HG02884 (cell line): ENCODE results near the gene TRIP10.
"Not testable (repeated sequence)": the region's sequence is repeated elsewhere in the genome, so short reads cannot be mapped to it uniquely, and the experiment has no call there.

ENCODE experiments used
- ATAC-seq: cut with Tn5 transposase; IDR thresholded peaks from one replicate; pipeline ENCODE4 v1.9.1; 2021; ENCODE audit warnings: mild to moderate bottlenecking, moderate library complexity; ENCODE audit not compliant: unreplicated experiment

The TRIP10 gene

GRCh38 chr19:6765738-6766356, 26.4 kb downstream of the TRIP10 start:
- no peak for ATAC-seq

DNA sequence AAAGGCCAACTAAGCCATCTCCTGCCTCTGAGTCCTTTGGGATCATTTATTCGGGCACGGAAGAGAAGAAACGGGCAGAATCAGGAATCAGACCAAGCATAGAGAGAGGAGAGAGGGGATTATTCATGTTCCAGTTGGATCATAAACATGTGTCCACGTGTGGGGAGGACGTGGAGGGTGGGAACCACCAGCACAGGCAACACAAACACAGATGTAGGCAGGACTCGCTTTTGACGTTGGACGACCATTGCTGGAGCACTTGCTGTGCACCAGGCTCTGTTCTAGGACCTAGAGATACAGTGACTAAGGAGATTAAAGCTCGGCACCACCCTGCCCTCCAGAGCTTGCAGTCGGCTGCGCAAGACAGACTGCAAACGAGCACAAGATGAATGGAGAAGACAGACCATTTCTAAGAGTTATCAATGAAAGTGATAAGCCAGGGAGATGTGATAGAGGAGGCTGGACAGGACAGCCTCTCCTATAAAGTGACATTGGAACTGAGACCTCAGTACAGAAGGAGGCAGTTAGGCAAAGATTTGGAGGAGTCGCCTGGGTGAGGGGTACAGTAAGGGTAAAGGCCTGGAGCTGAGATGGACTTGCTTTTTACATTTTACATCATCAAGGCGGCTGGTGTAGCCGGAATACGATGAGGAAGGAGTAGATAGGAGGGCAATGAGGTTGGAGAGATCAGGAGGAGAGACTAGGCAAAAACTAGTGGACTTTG, 27.0 kb downstream of the TRIP10 start:
- ATAC-seq = no peak

GRCh38 chr19:6767081-6767356, 27.5 kb downstream of the TRIP10 start:
- ATAC-seq = peak; percentile 22

GRCh38 chr19:6767357-6768235, 28.1 kb downstream of the TRIP10 start, which contains the start of gene SH2D3A:
Gene SH2D3A (minus strand): TSS chr19:6767435. CDS start chr19:6763748, 3,687 bp downstream.
- ATAC-seq = peak; percentile 51

GRCh38 chr19:6768236-6768785, 28.8 kb downstream of the TRIP10 start:
- ATAC-seq = no peak

- ATAC-seq = no peak
These were observed 29.6 kb downstream of the TRIP10 start for GRCh38 chr19:6769006-6769619.

DNA sequence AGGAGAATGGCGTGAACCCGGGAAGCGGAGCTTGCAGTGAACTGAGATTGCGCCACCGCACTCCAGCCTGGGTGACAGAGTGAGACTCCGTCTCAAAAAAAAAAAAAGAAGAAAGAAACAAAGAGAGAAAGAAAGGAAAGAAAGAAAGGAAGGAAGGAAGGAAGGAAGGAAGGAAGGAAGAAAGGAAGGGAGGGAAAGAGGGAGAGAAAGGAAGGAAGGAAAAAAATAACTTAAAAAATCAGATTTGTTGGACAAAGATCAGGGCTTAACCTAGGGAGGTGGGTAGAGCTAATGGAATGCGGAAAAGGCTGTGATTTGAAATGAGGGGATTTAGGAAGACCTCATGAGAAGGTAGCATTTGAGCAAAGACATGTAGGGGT, 32.2 kb downstream of the TRIP10 start:
- ATAC-seq = not testable (repeated sequence)

- ATAC-seq = no peak
These were observed 32.8 kb downstream of the TRIP10 start, which contains the start of gene VAV1 for GRCh38 chr19:6772028-6772865. Gene VAV1 (plus strand): TSS chr19:6772708. CDS start chr19:6772808, 100 bp downstream.

DNA sequence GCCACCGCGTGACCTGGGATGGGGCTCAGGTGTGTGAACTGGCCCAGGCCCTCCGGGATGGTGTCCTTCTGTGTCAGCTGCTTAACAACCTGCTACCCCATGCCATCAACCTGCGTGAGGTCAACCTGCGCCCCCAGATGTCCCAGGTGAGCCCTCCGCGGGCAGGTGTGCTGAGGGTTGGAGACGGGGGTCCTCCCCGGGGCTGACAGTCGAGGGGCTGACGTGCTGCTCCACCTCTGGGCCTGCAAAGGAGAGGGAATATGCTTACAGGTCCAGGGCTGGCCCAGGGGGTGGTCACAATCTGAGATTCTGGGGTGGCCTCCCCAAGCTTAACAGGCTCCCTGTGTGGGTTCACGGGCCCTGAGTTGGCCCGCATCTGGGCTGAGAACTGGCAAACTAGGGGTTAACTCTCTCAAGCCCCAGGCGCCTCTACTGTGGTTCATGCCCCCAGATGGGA, 33.4 kb downstream of the TRIP10 start:
- ATAC-seq = no peak

DNA sequence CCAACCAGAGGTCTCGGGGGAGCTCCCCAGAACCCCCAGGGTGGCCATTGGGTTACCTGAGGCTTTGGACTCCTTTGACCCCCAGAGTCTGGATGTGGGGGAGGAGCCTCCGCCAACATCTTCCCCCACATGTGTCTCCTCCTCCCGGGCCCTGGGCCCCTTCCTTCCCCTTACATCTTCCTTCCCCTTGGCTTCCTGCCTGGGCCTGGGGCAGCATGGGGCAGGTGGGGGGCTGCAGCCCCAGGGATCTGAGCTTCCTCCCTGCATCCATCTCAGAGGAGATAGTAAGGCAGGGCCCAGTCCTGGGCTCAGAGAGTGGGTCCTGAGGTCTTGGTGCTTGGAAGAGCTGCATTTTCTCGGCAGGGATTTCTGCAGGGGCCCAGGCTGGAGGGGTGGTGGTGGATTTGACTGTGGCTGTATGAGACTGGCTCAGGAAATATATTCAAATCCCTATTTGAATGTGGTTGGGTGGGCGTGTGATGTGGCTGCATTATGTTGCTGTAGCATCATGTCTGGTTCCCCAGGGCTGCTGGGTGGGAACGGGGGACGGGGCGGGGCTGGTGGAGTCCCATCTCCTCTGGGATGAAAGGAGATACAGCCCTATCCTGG, 33.9 kb downstream of the TRIP10 start:
- no peak for ATAC-seq

- no peak for ATAC-seq
These were observed 35.6 kb downstream of the TRIP10 start for GRCh38 chr19:6774821-6775707.

- ATAC-seq = not testable (repeated sequence)
These were observed 36.6 kb downstream of the TRIP10 start for GRCh38 chr19:6776045-6776444.

- no peak for ATAC-seq
These were observed 37.5 kb downstream of the TRIP10 start for GRCh38 chr19:6776999-6777398.

- no peak for ATAC-seq
These were observed 38.0 kb downstream of the TRIP10 start for GRCh38 chr19:6777434-6777833.

DNA sequence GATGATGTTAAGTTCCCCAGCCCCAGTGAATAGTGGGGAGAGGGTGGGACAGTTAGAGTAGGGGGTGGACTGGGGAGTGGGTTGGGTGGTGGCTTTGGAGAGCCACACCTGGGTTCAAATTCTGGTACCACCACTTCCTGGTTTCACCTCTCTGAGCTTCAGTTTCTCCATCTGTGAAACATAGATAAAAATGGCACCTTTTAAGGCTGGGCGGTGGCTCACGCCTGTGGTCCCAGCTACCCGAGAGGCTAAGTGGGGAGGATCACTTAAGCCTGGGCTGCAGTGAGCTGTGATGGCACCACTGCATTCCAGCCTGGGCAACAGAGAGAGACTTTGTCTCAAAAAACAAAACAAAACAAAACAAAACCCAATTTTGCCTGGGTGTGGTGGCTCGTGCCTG, 38.9 kb downstream of the TRIP10 start:
- no peak for ATAC-seq

- no peak for ATAC-seq
These were observed 39.7 kb downstream of the TRIP10 start for GRCh38 chr19:6779206-6779605.

GRCh38 chr19:6787393-6787792, 47.9 kb downstream of the TRIP10 start:
- ATAC-seq = no peak

GRCh38 chr19:6788896-6789295, 49.4 kb downstream of the TRIP10 start:
- ATAC-seq = no peak
